ENCODE data around the gene UTS2.

UTS2 gene, protein sequence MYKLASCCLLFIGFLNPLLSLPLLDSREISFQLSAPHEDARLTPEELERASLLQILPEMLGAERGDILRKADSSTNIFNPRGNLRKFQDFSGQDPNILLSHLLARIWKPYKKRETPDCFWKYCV

DNA sequence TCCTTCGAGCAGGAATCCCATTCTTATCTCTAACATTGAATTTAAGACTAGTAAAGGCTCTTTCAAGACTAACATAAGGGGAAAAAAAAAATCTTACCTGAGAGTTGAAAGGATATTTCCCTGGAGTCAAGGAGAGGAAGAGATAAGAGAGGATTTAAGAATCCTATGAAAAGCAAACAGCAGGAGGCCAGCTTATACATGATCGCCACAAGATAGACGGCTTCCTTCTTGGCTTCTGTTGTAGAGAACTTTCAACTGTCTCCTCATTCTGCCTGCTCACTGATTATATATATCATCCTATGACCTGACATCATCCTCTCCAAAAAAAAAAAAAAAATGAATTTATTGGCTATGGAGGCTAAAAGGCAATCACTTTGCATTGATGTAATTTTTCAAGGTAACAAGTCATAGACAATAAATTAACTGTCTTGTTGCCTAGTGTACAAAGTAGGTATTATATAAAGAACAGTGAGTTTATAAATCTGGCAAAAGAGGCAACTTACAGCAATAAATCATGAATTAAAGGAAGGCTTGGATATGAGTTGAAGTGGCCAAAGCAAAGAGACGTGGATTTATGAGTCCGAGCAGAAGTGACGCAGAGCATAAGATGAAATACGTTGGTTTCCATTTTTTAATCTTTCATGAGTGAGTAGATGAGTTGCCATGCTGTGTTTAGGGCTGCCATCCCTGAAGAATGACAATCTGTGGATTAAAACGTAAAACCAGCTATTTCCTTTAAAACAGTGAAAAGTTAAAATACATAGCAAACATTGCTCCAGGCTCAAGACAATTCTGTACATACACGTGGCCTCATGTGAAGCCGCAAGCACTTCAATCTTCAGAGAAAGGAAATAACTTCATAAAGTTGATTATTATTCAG is at the start of gene UTS2:
TSS of gene UTS2 (minus strand) at position 262 of the 880 bp plus-strand sequence. CDS start at position 200, 62 bp downstream.
- DNase-seq, result no peak

DNA sequence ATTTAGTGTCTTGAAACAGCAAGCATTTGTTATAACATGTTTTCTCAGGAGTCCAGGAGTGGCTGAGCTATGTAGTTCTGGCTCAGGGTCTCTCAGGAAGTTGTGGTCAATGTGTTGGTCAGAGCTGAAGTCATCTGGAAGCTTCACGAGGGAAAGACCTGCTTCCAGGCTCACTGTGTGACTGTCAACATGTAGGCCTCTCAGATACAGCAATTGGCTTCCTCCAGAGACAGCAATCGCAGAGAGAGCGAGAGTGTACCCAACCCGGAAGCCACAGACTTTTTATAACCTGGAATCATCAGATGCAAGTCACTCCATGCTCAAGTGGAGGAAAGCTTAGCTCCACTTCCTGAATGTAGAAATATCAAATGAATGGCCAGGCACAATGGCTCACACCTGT is 46.9 kb upstream of the UTS2 start:
- no peak for DNase-seq

DNA sequence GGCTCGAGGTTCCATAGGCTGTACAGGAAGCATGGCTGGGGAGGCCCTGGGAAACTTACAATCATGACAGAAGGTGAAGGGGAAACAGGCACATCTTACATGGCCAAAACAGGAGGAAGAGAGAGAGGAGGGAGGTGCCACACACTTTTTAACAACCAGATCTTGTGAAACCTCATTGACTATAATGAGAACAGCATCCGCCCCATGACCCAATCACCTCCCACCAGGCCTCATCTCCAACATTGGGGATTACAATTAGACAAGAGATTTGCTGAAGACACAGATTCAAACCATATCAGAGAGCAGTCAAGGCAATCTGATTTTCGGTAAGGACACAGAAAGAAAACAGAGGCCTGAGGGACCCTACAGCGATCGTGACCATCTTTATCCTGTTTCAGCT is 46.1 kb upstream of the UTS2 start:
- DNase-seq, result no peak

DNA sequence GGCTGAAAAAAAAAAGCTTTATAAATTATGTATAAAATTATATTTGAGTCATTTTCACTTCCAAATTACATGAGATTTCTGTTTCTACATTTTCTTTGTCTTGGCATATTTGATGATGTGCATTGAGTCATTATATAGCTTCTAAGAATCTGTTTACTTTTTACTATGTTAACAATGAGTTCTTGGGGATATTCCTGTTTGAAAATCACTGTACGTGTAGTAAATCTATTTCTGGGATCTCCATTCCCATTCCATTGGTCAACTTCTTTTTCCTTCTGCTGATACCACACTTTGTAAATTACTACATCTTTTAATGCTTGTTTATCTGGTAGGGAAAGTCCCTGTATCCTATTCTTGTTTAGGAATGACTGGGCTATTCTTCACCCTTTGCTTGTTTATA is 44.1 kb upstream of the UTS2 start:
- DNase-seq, result no peak

DNA sequence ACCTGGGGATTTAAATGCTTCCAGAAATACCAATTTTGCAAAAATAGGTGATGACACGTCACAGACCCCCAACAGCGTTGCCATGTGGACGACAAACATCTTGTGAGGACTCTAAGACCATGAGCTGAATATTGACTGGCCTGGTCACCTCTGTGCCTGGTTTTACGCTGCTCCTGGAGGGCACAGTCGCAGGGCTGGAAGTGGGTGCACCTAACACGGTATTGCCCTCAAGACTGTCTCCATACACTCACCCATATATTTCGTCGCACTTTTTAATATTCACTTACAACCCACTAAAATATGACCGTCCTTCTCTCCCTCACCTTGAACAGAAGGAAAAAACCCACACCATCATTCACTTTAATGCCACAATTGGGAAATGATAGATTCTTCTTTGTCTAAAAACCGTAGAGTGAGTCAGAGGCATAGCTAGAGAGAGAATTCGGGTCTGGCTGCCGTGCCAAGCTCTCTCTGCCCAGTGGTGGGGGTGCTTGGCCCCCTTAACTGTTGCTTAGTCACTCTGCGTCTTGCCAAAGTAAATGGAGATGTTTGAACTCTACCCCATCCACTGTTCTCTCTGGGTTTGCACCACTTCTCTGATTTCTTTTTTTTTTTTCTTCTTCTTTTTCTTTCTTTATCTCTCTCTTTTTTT is 40.8 kb upstream of the UTS2 start:
- peak; percentile 65 for DNase-seq

DNA sequence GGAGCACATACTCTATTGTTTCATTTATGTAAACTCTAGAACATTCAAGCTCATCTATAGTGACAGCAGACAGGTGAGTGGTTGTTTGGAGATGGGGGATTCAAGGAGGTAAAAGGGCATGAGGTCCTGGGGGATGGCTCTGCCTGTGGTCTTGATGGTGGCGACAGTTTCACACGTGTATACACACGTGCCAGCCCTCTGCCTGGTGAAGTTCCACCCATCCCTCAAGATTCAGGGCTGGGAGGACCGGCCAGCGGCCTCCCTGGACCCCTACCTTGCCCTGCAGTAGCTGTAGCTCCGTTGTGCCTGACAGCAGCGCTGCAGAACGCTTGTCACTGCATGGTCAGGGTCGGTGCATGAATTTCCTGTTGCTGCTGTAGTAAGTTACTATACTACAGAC is 38.9 kb upstream of the UTS2 start:
- no peak for DNase-seq

DNA sequence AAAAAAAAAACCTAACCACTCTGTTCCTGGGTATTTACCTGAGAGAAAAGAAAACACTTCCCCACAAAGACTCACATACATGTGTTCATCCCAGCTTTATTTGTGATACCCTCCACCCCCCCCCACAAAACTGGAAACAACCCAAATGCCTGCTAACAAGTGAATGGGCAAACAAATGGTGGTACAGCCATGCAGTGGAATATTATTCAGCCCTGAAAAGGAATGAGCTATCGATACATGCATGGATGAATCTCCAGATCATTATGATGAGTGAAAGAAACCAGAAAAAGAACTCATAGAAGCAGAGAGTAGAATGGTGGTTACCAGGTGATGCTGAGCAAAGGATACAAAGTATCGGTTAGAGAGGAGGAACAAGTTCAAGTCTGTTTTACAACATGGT is 38.0 kb upstream of the UTS2 start:
- no peak for DNase-seq

DNA sequence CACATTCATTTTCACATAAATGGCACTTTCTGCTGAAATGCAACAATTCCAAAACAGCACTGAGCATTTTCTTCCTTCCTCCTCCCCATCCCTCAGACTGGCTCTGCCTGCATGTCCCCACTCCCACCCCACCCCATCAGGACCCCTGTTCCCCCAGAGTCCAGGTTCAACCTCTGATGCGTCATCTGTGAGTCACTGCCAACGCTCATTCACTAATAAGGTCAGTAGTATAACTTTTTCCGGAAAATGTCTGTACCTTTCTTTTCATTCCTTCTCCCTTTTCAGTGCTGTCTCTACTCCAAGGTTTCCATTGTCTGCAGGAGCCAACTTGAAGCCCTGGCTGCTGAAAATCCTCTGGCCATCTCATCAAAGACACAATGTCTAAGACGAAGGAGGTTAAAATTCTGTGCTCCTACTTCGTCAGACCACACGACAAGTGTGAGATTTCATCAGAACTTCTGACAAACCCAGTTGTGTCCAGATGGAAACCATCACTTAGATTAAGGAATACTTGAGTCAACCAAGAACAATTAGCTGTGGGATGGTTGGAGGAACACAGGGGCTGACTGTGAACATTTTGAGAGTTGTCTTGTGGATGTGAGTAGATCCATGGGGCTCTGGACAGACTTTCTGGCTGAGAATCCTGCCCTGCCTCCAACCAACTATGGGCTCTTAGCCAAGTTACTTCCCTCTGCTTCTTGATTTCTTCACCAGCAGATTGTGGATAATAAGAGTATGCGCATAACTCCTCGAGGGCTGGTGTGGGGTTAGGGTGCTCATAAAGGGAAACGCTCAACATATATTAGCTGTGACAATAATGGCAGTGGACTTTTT is 35.6 kb upstream of the UTS2 start:
- peak; percentile 29 for DNase-seq

DNA sequence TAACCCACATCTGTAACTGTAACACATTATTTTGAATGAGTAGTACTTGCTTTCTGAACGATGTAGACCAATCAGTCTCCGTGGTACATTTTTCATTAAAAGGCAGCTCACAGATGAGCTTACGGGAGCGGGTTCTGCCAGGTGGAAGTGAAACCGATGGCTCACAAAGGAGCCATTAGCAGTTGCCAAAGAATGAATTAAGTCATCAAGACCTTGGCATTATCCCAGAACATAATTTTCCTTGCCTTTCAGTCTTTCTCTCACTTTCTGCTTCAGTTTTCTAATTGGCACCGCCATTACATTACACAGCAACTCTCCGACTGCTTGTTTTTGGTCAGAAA is 33.5 kb upstream of the UTS2 start:
- no peak for DNase-seq

DNA sequence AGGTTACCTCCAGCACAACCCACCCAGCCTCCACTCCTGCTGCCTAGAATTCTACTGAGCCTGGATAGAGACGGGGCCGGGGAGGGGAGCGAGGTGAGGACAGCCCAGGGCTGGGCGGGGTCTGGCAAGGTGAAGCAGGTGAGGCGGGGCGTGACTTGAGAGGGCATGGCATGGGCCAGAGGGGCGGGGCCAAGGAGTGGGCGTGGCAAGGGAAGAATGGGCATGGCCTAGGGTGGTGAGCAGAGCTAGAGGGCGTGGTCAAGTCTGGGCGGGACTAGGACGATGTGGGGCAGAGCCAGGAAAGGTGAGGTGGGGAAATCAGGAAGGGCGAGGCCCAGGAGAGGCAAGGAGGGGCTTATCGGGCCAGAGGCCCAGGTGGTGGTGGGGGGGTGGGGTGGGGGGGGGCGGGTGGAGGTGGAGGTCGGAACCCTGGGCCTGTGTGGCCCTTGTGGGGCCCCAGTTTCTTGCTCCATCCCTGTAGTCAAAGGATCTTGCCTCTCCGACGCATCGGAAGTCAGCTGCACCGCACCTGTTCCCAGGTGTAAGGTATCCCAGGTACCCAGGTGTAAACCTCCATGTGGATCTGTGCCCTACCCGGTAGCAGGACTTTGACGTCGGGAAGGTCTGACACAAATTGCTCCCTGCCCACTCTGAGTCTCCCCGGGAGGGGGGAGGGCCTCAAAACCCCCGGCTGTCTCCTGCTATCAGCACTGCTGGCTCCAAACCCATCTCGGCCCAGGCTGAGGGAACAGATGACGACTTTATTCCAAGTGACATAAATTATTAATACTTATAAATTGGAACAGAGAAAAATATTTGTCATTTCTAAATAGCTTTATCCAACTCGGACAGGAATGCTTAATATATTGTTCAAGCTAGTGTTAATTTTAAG is 32.9 kb upstream of the UTS2 start:
- DNase-seq, result no peak

DNA sequence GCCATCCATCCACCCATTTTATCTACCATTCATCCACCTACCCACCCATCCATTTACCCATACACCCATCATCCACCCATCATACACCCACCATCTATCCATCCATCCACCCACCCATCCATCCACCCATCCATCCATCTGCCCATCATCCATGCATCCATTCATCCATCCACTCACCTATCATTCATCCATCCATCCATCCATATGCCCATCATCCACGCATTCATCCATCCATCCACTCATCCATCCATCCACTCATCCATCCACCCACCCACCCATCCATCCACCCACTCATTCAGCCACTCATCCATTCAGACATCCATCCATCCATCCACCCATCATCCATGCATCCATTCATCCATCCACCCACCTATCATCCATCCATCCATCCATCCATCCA is 31.9 kb upstream of the UTS2 start:
- no peak for DNase-seq

DNA sequence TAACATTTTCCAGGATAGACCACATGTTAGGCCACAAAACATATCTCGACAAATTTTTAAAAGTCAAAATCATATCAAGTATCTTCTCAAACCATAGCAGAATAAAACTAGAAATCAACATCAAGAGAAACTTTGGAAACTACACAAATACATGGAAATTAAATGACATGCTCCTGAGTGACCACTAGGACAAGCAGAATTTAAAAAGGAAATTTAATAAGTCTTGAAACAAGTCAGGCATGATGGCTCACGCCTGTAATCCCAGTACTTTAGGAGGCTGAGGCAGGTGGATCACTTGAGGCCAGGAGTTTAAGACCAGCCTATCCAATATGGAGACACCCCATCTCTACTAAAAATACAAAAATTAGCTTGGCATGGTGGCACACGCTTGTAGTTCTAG is 26.4 kb upstream of the UTS2 start:
- DNase-seq, result no peak

DNA sequence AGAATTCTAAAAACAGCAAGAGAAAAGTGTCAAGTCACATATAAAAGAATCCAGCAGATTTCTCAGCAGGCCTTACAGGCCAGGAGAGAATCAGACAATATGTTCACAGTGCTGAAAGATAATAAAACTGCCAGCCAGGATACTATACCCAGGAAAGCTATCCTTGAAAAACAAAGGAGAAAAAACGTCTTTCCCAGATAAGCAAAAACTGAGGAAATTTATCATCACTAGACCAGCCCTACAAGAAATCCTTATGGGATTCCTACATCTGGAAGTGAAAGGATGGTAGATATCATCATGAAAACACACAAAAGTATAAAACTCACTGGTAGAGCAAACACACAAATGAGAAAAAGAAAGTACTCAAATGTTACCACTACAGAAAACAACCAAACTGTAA is 25.2 kb upstream of the UTS2 start:
- DNase-seq, result no peak

DNA sequence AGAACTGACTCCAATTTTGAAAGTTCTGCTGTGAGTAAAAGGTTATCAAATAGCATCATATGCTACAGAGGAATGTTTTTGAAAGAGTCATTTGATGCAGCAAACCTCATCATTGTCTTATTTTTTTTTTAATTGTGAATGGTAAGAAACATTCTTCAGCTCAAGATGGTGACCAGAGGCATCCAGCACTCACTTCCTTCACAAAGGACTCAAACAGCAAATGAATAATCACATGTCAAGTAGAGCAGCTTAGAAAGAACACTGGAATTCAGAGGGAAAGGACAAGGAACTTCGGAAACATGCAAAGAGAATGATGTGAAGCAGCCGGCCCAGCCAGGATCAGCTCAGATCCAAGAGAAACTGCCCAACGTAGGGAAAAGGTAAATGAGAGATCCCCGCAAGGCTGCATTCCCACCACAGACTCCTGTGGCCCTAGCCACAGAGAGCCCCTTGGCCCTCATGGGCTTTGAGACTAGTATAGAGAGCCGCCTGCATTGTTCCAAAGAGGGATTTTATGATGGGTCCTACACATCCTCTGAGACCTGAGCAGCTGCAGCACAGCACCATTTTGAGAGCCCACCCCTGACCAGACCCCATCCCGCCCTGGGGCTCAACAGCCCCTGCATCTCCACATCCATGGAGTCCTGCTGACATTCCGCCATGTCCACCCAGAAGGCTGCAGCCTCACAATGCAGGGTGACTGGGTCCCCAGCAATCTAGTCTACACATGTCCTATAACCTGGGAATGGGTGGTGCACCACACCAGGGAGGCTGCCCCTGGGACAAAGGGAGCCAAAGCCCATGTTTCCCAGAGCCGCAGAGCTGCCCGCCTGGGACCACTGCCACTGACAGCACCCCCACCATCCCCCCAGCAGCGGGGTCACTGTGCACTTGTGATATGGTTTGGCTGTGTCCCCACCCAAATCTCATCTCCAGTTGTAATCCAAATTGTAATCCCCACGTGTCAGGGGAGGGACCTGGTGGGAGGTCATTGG is 21.2 kb upstream of the UTS2 start:
- no peak for DNase-seq

DNA sequence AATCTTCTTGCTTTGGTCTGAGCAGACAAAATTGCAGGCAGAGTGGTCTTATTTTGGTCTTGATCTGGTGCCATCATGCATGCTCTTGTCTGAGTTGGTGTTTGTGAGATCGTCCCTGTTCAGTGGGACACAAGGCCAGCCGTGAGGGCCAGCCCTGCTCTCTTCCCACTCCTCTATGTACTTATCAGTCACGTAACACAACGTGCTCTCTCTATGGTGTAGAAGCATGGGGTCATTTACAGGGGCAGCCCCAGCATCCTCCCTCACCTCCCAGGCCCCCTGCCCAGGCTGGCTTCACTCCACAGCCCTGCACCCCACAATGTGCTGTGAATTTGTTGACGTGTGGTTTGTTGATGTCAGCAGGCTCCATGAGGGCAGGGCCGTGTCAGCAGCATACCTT is 18.3 kb upstream of the UTS2 start:
- DNase-seq, result no peak

DNA sequence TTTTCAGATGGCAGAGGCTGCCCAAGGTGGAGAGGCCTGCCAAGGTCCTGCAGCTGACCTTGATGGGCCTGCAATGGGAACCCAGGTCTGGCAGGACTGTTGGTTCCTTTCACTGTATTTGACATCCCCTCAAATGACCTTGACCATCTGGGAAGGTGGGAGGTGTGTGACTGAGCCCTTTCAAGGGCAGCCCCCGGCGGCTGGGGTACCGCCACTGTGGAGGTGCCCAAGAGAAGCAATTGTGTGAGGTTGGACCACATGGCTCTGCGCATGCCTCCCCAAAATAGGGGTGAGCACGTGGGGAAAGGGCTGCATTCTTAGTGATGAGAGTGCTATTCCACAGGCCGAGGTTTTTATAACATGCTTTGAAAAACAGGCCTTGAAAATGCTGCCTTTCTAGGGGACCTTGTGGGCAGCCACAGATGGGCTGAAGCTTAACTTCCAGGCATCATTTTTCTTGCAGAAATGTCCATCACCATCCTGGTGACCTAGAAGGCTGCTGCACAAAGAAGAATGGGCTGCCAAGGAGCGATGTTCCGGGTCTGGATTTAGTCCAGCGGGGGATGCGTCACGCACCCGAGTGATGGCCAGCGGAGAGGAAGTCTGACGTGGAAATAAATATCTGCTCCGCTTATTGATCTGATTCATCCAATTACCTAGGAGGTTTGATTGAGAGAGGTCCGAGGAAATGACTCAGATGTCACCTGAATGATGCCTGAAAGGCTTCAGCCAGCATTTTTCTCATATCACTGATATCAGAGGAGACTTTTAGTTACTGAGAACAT is 16.5 kb upstream of the UTS2 start:
- no peak for DNase-seq

DNA sequence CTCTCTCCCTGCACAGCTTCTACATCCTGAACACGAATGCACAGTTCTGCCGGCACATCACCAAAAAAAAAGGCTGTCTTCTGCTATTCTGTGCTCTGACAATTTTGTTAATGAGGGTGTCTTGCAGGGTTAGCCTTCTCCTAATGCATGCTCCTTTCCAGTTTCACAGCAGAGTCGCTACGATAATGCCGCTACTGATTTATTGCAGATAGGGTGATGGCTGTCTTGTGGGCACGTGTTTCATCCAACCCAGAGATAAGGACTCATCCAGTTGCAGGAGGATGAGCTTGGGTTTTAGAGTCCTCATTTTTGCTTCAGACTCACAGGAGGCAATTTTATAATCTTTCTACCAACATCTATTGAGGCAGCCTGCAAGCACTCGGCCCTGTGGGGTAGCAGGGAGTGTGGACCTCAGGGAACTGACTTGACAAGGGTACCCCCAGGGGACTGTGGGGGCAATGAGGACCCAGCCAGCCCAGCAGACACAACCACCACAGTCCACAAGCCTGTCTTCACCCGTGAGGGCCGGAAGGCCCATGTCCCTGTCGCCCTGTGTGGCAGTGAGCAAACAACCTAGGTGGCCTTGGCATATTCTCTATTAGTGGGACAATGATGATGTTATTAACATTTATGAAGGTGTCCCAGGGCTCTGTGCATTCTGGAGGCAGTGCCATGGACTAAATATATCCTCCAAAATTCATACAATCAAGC is 15.4 kb upstream of the UTS2 start:
- DNase-seq, result no peak

DNA sequence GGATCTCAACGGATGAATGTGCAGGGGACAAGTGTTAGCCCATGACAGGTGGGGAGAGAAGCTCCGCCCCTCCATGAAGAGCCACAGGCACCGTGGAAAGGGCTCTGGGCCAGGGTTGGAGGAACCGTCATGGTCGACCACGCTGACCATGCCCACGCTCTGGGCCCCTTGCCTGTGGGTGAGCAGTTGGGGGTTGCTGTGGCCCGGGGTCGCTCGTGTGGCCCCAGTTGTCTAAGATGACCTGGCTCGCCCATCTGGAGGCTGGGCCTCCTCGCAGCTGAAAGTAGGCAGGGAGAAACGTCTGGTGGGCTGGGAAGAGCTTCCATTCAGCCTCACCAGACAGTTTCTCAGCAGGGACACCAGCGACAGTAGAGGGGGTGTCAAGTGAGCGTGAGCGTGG is 13.1 kb upstream of the UTS2 start:
- no peak for DNase-seq

DNA sequence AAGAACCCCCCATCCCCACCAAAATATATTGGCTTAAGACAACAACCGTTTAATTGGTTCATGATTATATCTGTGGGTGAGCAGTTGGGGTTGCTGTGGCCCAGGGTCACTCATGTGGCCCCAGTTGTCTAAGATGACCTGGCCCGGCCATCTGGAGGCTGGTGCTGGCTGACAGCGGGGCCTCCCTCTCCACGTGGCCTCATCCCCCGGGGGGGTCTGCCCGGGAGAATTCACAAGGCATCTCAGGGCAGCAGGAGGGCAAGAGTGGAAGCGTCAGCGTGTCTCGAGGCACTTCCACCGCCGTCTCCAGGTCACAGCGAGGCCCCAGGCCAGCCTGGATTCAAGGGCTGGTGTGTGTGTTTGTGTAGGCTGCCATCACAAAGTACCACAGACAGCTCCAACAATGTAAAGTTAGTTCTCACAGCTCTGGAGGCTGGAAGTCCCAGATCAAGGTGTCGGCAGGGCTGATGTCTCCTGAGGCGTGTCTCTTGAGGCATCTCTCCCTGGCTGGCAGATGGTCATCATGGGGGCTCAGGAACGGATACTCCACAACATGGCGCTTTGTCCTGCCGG is 11.0 kb upstream of the UTS2 start:
- no peak for DNase-seq
